Spleen (tissue), 11 donors: ENCODE data around the gene RNASE13. TPM values are rescaled to one million over a fixed set of nuclear protein-coding genes. Genes with fewer than 3 reads are reported as not detected.
"Not testable (repeated sequence)": the region's sequence is repeated elsewhere in the genome, so short reads cannot be mapped to it uniquely, and the experiment has no call there.

Source experiments
- DNase-seq: peaks from one replicate; pipeline ENCODE4 v3.0.0-alpha.2; 2020
- H3K27ac ChIP-seq, 8 donors: fragments of 200-600 bp; sonication (generic) in 7 of 8; 1 replicate in 4 of 8; 2 replicates in 4 of 8; pipeline versions ENCODE4 v1.5.0 to v1.8.0; 2016 to 2021; ENCODE audit warnings: inconsistent platforms in 4 of 8, mild to moderate bottlenecking in 4 of 8, moderate library complexity in 1 of 8
- H3K27me3 ChIP-seq, 7 donors: fragments of 200-600 bp; sonication (generic) in 6 of 7; replicated peaks in 1 of 7; 1 replicate in 4 of 7; 2 replicates in 3 of 7; pipeline versions ENCODE4 v1.5.0 to v1.8.0; 2016 to 2021; ENCODE audit warnings: inconsistent platforms in 3 of 7, mild to moderate bottlenecking in 1 of 7
- H3K36me3 ChIP-seq, 6 donors: fragments of 200-600 bp; sonication (generic) in 5 of 6; 1 replicate in 4 of 6; 2 replicates in 2 of 6; pipeline versions ENCODE4 v1.5.0 to v1.8.0; 2016 to 2021; ENCODE audit warnings: inconsistent platforms in 2 of 6
- H3K4me1 ChIP-seq, 6 donors: fragments of 200-600 bp; sonication (generic) in 5 of 6; 1 replicate in 3 of 6; 2 replicates in 3 of 6; pipeline versions ENCODE4 v1.5.0 to v1.8.0; 2016 to 2021; ENCODE audit warnings: inconsistent platforms in 3 of 6
- H3K4me3 ChIP-seq, 8 donors: fragments of 200-600 bp; sonication (generic) in 7 of 8; 1 replicate in 4 of 8; 2 replicates in 4 of 8; pipeline versions ENCODE4 v1.5.0 to v1.8.0; 2016 to 2021; ENCODE audit warnings: inconsistent platforms in 4 of 8, mild to moderate bottlenecking in 4 of 8, moderate library complexity in 2 of 8
- H3K9me3 ChIP-seq, 8 donors: fragments of 200-600 bp; sonication (generic) in 7 of 8; 1 replicate in 4 of 8; 2 replicates in 4 of 8; pipeline versions ENCODE4 v1.5.0 to v1.8.0; 2016 to 2021; ENCODE audit warnings: inconsistent platforms in 4 of 8
- CTCF ChIP-seq, 11 experiments: fragments of 200-600 bp in 7 of 11; fragments of 450-650 bp in 4 of 11; sonication (generic) in 4 of 11; IDR thresholded peaks in 8 of 11; conservative IDR thresholded peaks in 3 of 11; 1 replicate in 7 of 11; 2 replicates in 4 of 11; pipeline versions ENCODE4 v1.4.0 to v1.8.0; 2016 to 2021; ENCODE audit warnings: antibody characterized with exemption in 11 of 11, inconsistent platforms in 4 of 11, mild to moderate bottlenecking in 1 of 11
- POLR2A ChIP-seq, 3 donors: fragments of 450-650 bp; IDR thresholded peaks; one replicate each; pipeline ENCODE4 v1.5.1; 2017; ENCODE audit warnings: antibody characterized with exemption in 3 of 3, mild to moderate bottlenecking in 1 of 3
- POLR2AphosphoS5 ChIP-seq, 3 donors: sonication (generic); formaldehyde crosslinking; IDR thresholded peaks; one replicate each; pipeline ENCODE4 v1.5.1; 2017; ENCODE audit warnings: antibody characterized with exemption in 3 of 3
- WGBS, 5 donors: extraction: QIAGEN DNeasy Blood & Tissue Kit in 3 of 5; methylation state at CpG; one replicate each; pipeline versions ENCODE4 v1.1.5 to v1.1.7; 2013 to 2018; 5-methylcytosine and 5-hydroxymethylcytosine counted together
- intact Hi-C: fragments of 100-400 bp; cut with DNase I; formaldehyde crosslinking; loops from one replicate; pipeline ENCODE4 v1.15.0; 2023; ENCODE audit warnings: low total_unique reads
- polyA plus RNA-seq, 3 donors: library from polyadenylated mRNA; stranded (reverse); fragments of 200-250 nt; gene quantifications; one replicate each; pipeline ENCODE4 v1.2.1, GENCODE V29; 2013
- total RNA-seq, 7 donors: library from RNA; depleted of rRNA in 3 of 7; stranded (reverse); fragments of >200 nt in 3 of 7; fragmentation: NEBNext Ultra II Directional in 4 of 7; extraction: Animal tissue kit (Norgen Biotek cat#: 25700) in 4 of 7; gene quantifications; one replicate each; pipeline versions ENCODE4 v1.1.0 to v1.2.1, GENCODE V29; 2016 to 2021
- donor health status: healthy with polysubstance abuse.
- donor health status: DM: no; HTN: no; CAD: no; lungs with moderate emphysema.
- donor health status: DM: no; HTN: no; CAD: no.
- donor health status: Bipolar disorder and iron deficiency.
- donor health status: healthy.
- donor health status: DM: no; HTN: no; CAD: no.
- donor health status: DM: yes; HTN: yes; CAD: no.

The RNASE13 gene
- total and polyA plus RNA-seq, 10 donors: 0.30 TPM; not detected in 9

- peaks cover 0 to 1% (median 0%) of the 10 kb centered on the region in 6 donors for H3K36me3 ChIP-seq
- no peak for TF ChIP-seq POLR2AphosphoS5 (IDR thresholded peaks at IDR 0.05)
- TF ChIP-seq POLR2A (IDR thresholded peaks at IDR 0.05): no peak
- TF ChIP-seq CTCF (IDR thresholded peaks at IDR 0.05 in 8 of 11, conservative IDR thresholded peaks at IDR 0.05 in 3 of 11): no peak
- H3K9me3 ChIP-seq: no peaks in the 10 kb centered on the region
- no peak overlapping the region for H3K27ac ChIP-seq
- no peak for DNase-seq
- intact Hi-C loops: no loop called here
- peaks cover 4 to 16% (median 10%) of the 10 kb centered on the region in 6 donors for H3K4me1 ChIP-seq
- WGBS, 5 donors: 72 to 93% (median 80%) methylated on average over 1 of the region's 1 CpG
- H3K27me3 ChIP-seq: peaks cover 0 to 17% (median 0%) of the 10 kb centered on the region in 7 donors
- H3K4me3 ChIP-seq: no peak overlapping the region
Observed at GRCh38 chr14:21011136-21011535, 23.5 kb downstream of the RNASE13 start.

- DNase-seq, H3K4me3 ChIP-seq, H3K36me3 ChIP-seq, intact Hi-C loops, H3K27ac ChIP-seq, H3K9me3 ChIP-seq, H3K4me1 ChIP-seq: not testable (repeated sequence)
- peaks cover 0 to 17% (median 0%) of the 10 kb centered on the region in 7 donors for H3K27me3 ChIP-seq
- WGBS, 5 donors: 75 to 89% (median 81%) methylated on average over 3 of the region's 3 CpGs
Observed at GRCh38 chr14:21009721-21010120, 24.9 kb downstream of the RNASE13 start.

GRCh38 chr14:21003788-21004346, 30.7 kb downstream of the RNASE13 start:
- WGBS, 5 donors: 91 to 93% (median 93%) methylated on average over 13 to 14 of the region's 14 CpGs
- DNase-seq: no peak
- TF ChIP-seq POLR2A (IDR thresholded peaks at IDR 0.05) (no peak), POLR2AphosphoS5 (IDR thresholded peaks at IDR 0.05) (no peak), CTCF (IDR thresholded peaks at IDR 0.05 in 8 of 11, conservative IDR thresholded peaks at IDR 0.05 in 3 of 11) (no peak)
- no peaks in the 10 kb centered on the region for H3K9me3 ChIP-seq
- H3K4me1 ChIP-seq: no peaks in the 10 kb centered on the region
- no peak overlapping the region for H3K27ac ChIP-seq
- H3K4me3 ChIP-seq: no peak overlapping the region
- H3K27me3 ChIP-seq: no peaks in the 10 kb centered on the region
- intact Hi-C loops: no loop called here
- H3K36me3 ChIP-seq: no peaks in the 10 kb centered on the region

GRCh38 chr14:21001218-21001617, 33.4 kb downstream of the RNASE13 start:
- H3K27ac ChIP-seq: no peak overlapping the region
- TF ChIP-seq POLR2A (IDR thresholded peaks at IDR 0.05): no peak
- no peak for TF ChIP-seq CTCF (IDR thresholded peaks at IDR 0.05 in 8 of 11, conservative IDR thresholded peaks at IDR 0.05 in 3 of 11)
- no peak for TF ChIP-seq POLR2AphosphoS5 (IDR thresholded peaks at IDR 0.05)
- intact Hi-C loops: no loop called here
- WGBS, 5 donors: 68 to 86% (median 81%) methylated on average over 6 to 7 of the region's 7 CpGs
- H3K9me3 ChIP-seq: no peaks in the 10 kb centered on the region
- H3K4me3 ChIP-seq: no peak overlapping the region
- H3K4me1 ChIP-seq: no peaks in the 10 kb centered on the region
- peaks cover 0 to 22% (median 13%) of the 10 kb centered on the region in 6 donors for H3K36me3 ChIP-seq
- no peaks in the 10 kb centered on the region for H3K27me3 ChIP-seq
- DNase-seq: no peak
